Epithelial cell of esophagus (primary cell): ENCODE data around the gene CCDC102A.

Experiments
- DNase-seq: peaks from one replicate; pipeline ENCODE4 v3.0.0; 2010; ENCODE audit warnings: low read depth
- H3K4me3 ChIP-seq: 2 replicates; pipeline ENCODE4 v1.5.1; 2011; ENCODE audit warnings: mild to moderate bottlenecking, low read length, control low read depth
- TF ChIP-seq, protein P1 (sequence below): IDR thresholded peaks from 2 replicates; pipeline ENCODE4 v1.5.1; 2011; ENCODE audit warnings: low read depth, mild to moderate bottlenecking, low read length, control low read depth, inconsistent platforms; ENCODE audit not compliant: insufficient read depth; ENCODE audit errors: missing control alignments

Gene CCDC102A

DNA sequence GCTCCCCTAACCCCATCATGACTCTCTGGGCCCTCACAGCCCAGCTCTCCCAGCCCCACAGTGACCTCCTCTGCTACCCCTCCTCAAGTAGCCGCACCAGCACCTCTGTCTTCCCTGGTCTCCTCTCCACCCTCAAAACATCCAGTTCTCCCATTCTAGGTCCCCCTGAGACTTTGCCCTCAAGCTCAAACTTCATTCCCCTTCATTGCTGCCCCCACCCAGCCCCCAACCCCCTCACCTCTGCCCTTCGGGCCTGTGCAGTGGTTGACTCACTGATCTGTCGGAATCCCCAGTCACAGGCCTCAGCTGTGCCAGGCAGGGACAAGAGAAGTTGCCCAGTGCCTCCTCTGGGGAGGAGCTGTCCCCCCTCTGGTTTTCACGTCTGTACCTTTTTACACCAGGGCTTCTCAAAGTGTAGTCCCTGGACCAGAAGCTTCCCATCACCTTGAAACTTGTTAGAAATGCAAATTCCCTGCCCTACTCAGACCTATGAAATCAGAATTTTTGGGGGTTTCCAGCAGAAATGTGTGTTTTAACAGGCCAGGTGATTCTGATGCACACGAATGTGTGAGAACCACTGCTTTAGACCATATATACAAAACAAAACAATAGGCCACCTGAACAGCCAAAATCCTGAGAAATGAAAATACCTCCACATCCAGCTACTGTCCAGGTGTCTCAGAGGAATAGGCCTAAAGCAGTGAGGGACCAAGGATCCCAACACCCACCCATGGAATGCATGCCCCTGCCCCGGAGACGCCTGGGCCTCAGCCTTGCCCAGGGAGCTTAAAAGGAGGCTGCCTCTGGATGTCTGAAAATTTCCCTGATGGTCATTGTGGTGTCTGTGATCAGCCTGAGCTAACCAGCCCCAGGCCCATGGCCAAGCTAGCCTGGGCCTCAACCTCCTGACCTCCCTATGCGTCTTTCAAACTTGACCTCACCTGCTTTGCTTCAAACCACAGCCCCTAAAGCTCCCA lies 49.2 kb downstream of the CCDC102A start:
- no peak overlapping the region for H3K4me3 ChIP-seq
- TF ChIP-seq, protein P1, sequence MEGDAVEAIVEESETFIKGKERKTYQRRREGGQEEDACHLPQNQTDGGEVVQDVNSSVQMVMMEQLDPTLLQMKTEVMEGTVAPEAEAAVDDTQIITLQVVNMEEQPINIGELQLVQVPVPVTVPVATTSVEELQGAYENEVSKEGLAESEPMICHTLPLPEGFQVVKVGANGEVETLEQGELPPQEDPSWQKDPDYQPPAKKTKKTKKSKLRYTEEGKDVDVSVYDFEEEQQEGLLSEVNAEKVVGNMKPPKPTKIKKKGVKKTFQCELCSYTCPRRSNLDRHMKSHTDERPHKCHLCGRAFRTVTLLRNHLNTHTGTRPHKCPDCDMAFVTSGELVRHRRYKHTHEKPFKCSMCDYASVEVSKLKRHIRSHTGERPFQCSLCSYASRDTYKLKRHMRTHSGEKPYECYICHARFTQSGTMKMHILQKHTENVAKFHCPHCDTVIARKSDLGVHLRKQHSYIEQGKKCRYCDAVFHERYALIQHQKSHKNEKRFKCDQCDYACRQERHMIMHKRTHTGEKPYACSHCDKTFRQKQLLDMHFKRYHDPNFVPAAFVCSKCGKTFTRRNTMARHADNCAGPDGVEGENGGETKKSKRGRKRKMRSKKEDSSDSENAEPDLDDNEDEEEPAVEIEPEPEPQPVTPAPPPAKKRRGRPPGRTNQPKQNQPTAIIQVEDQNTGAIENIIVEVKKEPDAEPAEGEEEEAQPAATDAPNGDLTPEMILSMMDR, result no peak
- no peak for DNase-seq

DNA sequence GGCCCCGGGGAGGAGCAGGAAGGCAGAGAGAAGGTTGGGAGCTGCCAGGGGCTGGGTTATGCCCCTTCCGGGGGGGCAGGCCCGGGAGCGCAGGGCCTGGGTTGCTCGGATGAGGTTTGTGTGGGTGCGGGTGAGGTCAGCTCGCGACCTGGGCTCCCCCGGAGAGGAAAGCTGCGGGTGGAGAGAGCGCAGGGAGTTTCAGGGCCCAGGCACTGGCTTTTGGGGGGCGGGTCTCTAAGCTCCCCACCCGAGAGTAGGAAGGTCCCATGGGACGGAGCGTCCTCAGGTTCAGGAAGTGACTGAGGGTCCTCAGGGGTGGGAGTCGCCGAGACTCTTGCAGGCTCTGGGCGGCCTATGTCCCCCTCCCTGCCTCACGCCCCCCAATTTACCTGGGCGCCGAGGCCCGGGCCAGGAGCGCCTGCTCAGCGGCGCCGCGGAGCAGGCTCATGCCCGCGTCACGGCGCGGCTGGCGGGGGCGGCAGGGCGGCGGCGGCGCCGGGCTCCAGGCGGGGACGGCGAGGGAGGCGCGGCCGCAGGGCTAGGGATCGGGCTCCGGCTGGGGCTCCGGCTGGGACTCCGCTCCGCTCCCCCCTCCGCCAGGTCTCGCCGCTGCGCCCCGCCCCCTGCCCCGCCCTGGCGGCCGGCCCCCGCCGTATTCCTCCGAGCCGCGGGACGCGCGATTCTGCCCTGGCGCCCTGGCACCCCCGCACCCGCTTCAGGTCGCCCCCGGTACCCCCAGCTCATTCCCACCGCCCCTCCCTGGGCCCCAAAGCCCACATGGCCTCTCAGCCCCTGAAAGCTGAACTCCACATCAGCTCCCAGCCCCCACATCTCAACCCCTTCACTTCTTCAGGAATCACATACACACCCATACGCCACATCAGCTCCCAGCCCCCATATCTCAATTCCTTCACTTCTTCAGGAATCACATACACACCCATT lies 50.2 kb downstream of the CCDC102A start, which contains the start of gene DOK4:
Gene DOK4, minus strand, starts transcription at position 578 of the 942 bp plus-strand sequence. CDS start 6,986 bp downstream, outside the sequence.
- H3K4me3 ChIP-seq, result peak within 1 kb of the TSS; percentile 75
- TF ChIP-seq, protein P1, result no peak
- DNase-seq, result peak; percentile 89

DNA sequence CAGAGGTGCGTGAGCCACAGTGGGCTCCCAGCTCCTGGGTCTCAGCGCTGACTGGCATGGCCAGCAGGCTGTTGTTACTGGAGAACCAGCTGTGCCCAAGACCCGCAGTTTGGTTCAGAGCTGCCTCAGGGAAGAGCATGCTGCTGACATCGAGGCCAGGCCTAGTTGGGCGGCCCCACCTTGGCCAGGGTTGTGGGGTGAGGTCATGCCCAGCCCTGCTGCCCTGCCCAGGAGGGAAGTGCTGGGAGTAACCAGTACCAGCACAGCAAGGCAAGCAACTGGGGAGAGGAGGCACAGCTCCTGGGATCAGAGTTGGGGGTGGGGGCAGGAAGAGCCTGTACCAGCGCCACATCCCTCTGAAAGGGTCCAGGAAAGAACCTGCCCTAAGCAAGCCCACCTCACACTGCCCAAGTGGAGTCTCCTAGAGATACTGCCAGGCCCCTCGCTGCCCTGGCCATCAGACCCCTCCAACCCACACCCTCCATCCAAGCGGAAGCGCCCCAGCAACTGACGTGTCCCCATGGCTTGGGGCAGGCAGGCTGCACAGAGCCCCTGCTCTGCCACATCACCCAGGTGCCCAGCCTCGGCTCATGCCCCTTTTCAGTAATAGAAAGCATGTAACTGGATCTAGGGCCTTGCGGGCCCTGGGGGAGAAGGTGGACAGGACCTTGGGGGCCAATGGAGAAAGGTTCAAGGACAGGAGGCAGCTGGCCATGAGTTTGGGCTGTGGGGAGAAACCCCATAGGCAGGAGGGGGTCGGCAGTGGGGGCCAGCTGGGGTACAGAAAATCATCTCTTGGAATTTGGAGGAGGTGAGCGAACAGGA lies 51.1 kb downstream of the CCDC102A start:
- TF ChIP-seq, protein P1, result no peak
- DNase-seq, result no peak

DNA sequence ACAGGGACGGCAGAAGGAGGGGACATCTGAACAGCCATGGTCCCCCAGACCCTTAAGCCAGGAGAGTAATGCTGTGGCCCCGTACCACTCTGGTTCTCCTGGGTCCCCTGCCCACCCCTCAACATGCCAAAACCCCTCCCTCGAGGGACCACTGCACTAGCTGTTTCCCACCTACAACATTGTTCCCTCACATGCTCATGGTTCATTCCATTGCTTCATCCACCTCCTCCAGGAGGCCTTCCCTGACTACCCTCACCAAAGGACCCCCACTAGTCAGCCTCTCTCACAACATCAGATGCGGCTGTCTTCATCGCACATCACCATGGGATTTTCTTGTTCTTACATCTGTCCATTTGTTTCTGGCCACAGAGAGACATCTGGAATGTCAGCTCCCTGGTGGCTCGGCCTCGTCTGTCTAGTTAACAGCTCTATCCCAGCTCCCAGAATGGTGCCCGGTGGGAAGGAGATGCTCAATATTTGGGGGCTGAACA lies 51.8 kb downstream of the CCDC102A start:
- no peak for DNase-seq
- no peak overlapping the region for H3K4me3 ChIP-seq
- TF ChIP-seq, protein P1, result no peak

More for the DNA sequence above, 51.1 kb downstream of the CCDC102A start:
- peak overlapping the region; percentile 75 for H3K4me3 ChIP-seq

DNA sequence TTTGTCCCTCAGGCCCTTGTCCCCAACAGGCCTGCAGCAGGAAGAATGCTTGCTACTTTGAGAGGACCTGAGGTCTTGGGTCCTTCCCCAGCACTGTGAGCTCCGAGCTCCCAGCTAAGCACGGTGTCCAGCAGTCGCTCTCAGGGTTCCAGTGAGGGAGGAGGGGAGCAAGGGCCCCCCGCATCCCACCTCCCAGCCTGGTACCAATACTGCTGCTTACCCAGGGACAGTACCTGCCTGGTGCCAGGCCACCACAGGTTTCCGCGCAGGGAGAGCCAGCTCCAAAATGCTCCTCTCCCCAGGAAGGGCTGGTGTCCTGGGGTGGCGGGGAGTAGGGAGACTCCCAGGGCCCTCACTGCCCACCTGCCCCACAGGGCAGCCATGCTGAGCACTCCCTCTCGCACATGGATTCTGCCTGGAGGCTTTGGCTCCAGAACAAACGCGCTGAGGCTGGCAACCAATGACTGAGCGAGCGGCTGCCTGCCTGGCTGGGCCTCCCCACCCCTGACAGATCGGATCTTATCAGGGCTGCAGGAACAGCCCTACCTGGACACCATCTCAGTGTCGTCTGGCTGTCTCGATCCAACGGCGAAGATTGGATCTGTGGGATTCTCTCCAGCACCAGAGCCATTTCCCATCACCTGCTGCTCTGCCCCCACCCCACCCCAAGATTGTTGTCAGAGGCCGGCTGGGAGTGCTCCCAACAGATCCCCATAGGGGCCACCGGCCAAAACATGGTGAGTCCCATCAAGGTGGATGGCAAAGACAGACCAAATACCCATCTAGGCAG lies 52.5 kb downstream of the CCDC102A start:
- peak; percentile 33 for DNase-seq
- TF ChIP-seq, protein P1, result no peak
- no peak overlapping the region for H3K4me3 ChIP-seq
